GM12891 (cell line): Measurements from ENCODE around the gene CCDC102A.

Experiments used
- POLR2A ChIP-seq: IDR thresholded peaks from 2 replicates; pipeline ENCODE4 v1.6.1; 2011; ENCODE audit warnings: low read depth, low read length, control low read depth
- POLR2AphosphoS5 ChIP-seq: IDR thresholded peaks from 2 replicates; pipeline ENCODE4 v1.6.1; 2011; ENCODE audit warnings: low read depth, low read length, control low read depth
- TAF1 ChIP-seq: IDR thresholded peaks from 2 replicates; pipeline ENCODE4 v1.6.1; 2011; ENCODE audit warnings: low read depth, low read length, control low read depth

DNA sequence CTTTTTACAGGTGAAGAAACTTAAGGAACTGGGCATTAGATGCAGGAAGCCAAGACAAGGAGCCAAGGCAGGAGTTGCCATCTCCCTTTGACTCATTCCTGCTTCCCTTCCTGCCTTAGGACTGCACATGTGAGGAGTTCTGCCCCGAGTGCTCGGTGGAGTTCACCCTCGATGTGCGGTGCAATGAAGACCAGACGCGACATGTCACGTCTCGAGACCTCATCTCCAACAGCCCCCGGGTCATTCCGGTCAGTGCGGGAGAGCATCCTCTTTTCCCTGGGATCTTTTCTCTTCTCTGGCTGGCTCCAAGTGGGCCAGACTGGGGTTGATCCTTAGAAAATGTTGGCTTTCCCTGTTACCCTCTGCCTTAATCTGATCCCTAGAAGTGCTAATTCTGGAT lies 67.3 kb downstream of the CCDC102A start:
- no peak for TF ChIP-seq POLR2A
- TF ChIP-seq POLR2AphosphoS5, result no peak
- no peak for TF ChIP-seq TAF1
